ENCODE results near the gene BMP2K. TPM values are rescaled to one million over a fixed set of nuclear protein-coding genes. Genes with fewer than 3 reads are reported as not detected.

BMP2K gene
- total RNA-seq, 2 experiments from 2014 or later: 10.6 to 14.5 TPM

DNA sequence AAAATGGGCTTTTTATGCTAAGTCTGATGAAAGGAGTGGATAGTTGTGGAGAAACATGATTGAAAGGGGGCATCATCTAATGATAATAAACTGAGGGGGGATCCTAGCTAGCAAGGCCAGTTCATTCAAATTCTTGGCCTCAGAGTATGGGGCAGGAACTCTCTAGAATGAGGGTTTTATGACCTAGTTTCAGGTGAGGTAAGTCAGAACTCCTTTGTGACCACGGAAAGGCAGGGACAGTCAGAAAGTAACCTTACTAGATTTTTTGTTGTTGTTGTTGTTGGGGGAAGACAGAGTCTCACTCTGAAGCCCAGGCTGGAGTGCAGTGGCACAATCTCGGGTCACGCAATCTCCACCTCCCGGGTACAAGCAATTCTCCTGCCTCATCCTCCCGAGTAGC, 164.6 kb downstream of the BMP2K start:
- ChIA-PET CTCF (interaction anchor here (0.8 to 1.5 kb wide), 3 partner anchors 10 to 1091 kb away, joined by 3 read pairs; no protein-coding TSS in a partner anchor), POLR2A (no interaction called here)
- H3K36me3 Mint-ChIP-seq (ENCODE audit: low read depth): no peaks in the 10 kb centered on the region
- DNase-seq: peak; percentile 34
- H3K9me3 Mint-ChIP-seq (ENCODE audit: low read depth): no peaks in the 10 kb centered on the region
- peak; percentile 9 for ATAC-seq
- H3K4me3 Mint-ChIP-seq: no peak overlapping the region
- intact Hi-C loops (cut with DNase I, micrococcal nuclease): loop anchor here in 1 of 2 experiments (1.0 to 10.0 kb wide), 3 partner anchors 892 to 1356 kb away; no protein-coding TSS in a partner anchor
- H3K27me3 Mint-ChIP-seq: peaks cover 14% of the 10 kb centered on the region
- H3K27ac Mint-ChIP-seq: no peak overlapping the region
- peaks cover 35% of the 10 kb centered on the region for H3K4me1 Mint-ChIP-seq

DNA sequence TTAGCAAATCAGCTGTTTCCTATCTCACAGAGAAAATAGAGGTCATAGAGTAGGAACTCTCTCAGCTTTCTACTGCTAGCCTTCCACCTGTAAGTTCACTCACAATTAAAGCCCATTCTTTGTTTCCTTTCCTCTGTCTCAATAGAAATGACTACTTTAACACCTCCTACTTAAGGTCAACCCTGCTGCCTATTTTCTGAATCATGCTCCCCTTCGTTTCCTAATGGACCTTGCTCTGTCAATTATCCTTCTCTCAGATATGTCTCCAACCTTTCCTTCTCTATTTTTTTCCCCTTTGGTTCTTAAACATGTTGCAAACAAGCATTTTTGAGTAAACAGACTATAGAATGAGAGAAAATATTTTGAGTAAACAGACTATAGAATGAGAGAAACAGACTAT, 168.2 kb downstream of the BMP2K start:
- ATAC-seq (no peak), DNase-seq (no peak)
- Mint-ChIP-seq H3K4me3 (no peak overlapping the region), H3K27me3 (peaks cover 32% of the 10 kb centered on the region), H3K9me3 (ENCODE audit: low read depth) (no peaks in the 10 kb centered on the region), H3K36me3 (ENCODE audit: low read depth) (no peaks in the 10 kb centered on the region), H3K27ac (no peak overlapping the region), H3K4me1 (peaks cover 14% of the 10 kb centered on the region)
- ChIA-PET CTCF (no interaction called here), POLR2A (no interaction called here)
- intact Hi-C loops (cut with DNase I, micrococcal nuclease): loop anchor here in 1 of 2 experiments (5.0 to 10.0 kb wide), 2 partner anchors 888 to 1360 kb away; no protein-coding TSS in a partner anchor

DNA sequence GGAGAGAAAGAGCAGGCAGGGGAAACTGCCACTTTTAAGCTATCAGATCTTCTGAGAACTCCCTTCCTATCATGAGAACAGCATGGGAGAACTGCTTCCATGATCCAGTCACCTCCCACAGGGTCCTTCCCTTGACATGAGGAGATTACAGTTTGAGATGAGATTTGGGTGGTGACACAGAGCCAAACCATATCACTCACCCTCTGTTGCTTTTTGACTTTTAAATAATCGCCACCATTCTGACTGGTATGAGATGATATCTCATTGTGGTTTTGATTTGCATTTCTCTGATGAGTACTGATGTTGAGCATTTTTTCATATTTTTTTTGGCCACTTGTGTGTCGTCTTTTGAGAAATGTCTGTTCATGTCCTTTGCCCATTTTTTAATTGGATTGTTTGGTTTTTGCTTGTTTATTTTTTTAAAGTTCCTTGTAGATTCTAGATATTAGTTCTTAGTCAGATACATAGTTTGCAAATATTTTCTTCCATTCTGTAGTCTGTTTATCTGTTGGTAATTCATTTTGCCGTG, 169.6 kb downstream of the BMP2K start:
- ATAC-seq (peak; percentile 64), DNase-seq (peak; percentile 28)
- intact Hi-C loops (cut with DNase I, micrococcal nuclease): loop anchor here in 1 of 2 experiments (10.0 kb wide), 1 partner anchor 1361 kb away; no protein-coding TSS in a partner anchor
- POLR2A ChIA-PET: no interaction called here
- Mint-ChIP-seq H3K36me3 (ENCODE audit: low read depth) (no peaks in the 10 kb centered on the region), H3K27ac (no peak overlapping the region), H3K4me3 (no peak overlapping the region), H3K4me1 (peaks cover 10% of the 10 kb centered on the region), H3K9me3 (ENCODE audit: low read depth) (no peaks in the 10 kb centered on the region), H3K27me3 (peaks cover 32% of the 10 kb centered on the region)
- CTCF ChIA-PET: interaction anchor here (0.6 kb wide), 1 partner anchor 1703 kb away, joined by 3 read pairs; no protein-coding TSS in a partner anchor

DNA sequence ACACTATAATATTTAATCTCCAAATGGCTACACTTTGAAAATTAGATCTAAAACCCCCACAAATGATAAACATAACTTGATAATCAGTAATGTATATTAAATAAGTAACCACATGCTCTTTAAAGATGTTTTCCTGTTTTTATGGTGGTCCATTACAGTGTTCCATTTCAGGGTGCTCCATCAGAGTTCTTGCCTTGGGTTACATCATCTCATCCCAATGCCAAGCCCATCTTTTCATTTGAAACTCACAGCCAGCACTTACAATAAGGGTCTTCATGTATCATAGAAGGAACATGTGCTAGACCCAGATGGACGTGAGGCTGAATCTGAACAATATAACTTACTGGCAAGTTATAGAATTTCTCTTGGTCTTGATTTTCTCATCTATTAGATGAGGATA, 173.6 kb downstream of the BMP2K start:
- intact Hi-C loops (cut with DNase I, micrococcal nuclease): loop anchor here in 1 of 2 experiments (5.0 to 10.0 kb wide), 5 partner anchors 965 to 1413 kb away; partner anchors contain the start of gene CFAP299
- DNase-seq: no peak
- Mint-ChIP-seq H3K9me3 (ENCODE audit: low read depth) (no peaks in the 10 kb centered on the region), H3K27me3 (peaks cover 20% of the 10 kb centered on the region), H3K27ac (no peak overlapping the region), H3K4me1 (peaks cover 8% of the 10 kb centered on the region), H3K36me3 (ENCODE audit: low read depth) (no peaks in the 10 kb centered on the region), H3K4me3 (no peak overlapping the region)
- no peak for ATAC-seq
- POLR2A ChIA-PET: no interaction called here
- CTCF ChIA-PET: no interaction called here

DNA sequence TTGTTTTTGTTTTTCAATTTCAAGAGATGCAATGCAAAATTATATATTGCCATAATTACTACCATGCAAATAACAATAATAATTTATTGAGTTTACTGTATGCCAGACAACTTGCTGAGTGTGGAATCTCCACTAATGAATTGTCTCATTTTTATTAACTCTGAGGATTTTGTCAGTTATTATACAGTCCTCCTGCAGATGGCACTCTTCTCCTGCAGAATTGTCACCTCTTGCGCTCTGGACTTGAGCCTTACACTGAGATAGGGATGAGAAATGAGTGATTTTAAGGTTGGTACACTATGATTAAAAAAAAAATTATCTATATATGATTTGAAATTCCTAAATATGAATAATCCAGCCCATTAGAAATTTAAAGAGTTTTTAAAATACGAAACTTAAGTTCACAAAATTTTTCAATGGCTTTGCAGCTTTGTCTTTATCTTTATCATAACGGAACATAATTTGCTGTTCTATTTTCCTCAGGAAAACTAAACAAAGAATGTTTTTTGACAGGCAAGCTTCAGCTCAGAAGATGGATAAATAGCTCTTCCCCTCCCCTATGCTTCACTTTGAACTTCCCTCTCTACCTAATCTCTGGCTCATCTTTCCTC, 175.8 kb downstream of the BMP2K start:
- CTCF ChIA-PET: interaction anchor here (0.6 to 2.8 kb wide), 22 partner anchors 10 to 1371 kb away, joined by 3 to 15 read pairs (median 3); no protein-coding TSS in a partner anchor
- ATAC-seq (no peak), DNase-seq (peak; percentile 46)
- POLR2A ChIA-PET: no interaction called here
- no peak overlapping the region for H3K27ac Mint-ChIP-seq
- peaks cover 12% of the 10 kb centered on the region for H3K27me3 Mint-ChIP-seq
- H3K36me3 Mint-ChIP-seq (ENCODE audit: low read depth): no peaks in the 10 kb centered on the region
- H3K4me1 Mint-ChIP-seq: no peaks in the 10 kb centered on the region
- H3K9me3 Mint-ChIP-seq (ENCODE audit: low read depth): no peaks in the 10 kb centered on the region
- H3K4me3 Mint-ChIP-seq: no peak overlapping the region
- intact Hi-C loops (cut with DNase I, micrococcal nuclease): loop anchor here (1.0 to 10.0 kb wide), 7 partner anchors 624 to 1410 kb away; partner anchors contain the start of gene CFAP299 (in 1 of the 2)

DNA sequence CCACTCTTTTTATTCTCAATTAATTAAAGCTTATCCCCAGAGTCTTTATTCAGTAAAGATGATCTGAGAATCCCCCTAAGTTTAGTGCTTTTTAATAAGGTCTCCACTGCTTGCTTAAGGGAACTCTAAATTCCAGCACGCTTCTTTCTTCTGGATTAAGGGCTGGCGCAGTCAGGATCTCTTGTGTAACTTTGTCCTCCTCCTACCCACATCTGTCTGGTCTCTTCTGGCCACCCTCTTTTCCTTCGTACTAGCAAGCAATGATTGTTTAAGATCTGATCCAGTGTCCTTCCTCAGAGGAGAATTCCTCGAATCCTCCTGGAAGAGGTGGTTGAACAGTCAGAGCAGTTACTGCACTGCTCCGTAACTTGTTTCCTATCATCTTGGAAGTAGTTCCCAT, 177.1 kb downstream of the BMP2K start:
- Mint-ChIP-seq H3K4me1 (no peaks in the 10 kb centered on the region), H3K4me3 (no peak overlapping the region), H3K27ac (no peak overlapping the region), H3K36me3 (ENCODE audit: low read depth) (no peaks in the 10 kb centered on the region), H3K9me3 (ENCODE audit: low read depth) (no peaks in the 10 kb centered on the region), H3K27me3 (peaks cover 4% of the 10 kb centered on the region)
- ATAC-seq: no peak
- ChIA-PET CTCF (interaction anchor here (0.8 to 2.8 kb wide), 14 partner anchors 9 to 1267 kb away, joined by 3 to 15 read pairs (median 4); no protein-coding TSS in a partner anchor), POLR2A (no interaction called here)
- no peak for DNase-seq
- intact Hi-C loops (cut with DNase I, micrococcal nuclease): loop anchor here in 1 of 2 experiments (2.0 to 10.0 kb wide), 5 partner anchors 624 to 1409 kb away; partner anchors contain the start of gene CFAP299

DNA sequence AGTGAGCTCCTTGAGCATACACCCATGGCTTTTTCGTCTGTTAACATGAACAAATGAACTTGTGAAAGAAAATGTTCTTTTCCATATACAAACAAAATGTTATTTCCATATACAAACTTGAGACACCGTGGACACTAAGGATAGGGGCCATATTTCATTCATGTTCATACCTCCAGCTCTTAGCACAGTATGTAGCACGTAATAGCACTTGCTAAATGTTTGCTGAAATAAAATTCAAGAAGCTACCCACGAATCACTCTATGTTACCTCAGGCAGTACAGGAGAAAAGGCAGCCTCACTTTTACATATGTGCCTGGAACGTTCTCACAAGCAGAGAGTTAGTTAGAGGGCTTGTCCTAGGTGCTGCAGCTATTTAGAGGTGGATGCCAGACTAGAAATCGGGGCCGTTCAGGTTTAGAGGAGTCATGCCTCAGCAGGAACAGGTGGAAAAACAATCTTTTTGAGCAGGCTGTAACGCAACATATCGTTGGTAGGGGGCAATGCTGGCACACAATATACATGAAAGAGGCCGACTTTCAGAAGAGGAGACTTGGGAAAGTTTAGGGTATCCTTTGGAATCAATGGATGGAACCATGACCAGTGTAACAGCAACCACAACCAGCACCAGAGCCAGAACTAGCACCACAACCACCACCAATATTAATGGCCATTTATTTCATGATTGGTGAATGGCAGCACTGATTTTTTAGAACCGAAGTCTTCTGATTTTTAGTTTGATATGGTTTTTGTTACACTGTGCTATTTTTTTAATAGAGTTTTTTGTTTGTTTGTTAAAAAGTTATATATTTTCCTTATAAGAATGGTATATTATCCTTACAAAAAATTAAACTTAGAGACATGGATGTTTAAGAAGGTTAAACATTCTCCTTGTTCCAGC, 177.9 kb downstream of the BMP2K start:
- Mint-ChIP-seq H3K27ac (no peak overlapping the region), H3K9me3 (ENCODE audit: low read depth) (no peaks in the 10 kb centered on the region), H3K36me3 (ENCODE audit: low read depth) (no peaks in the 10 kb centered on the region), H3K4me3 (no peak overlapping the region), H3K4me1 (no peaks in the 10 kb centered on the region), H3K27me3 (peaks cover 2% of the 10 kb centered on the region)
- ChIA-PET POLR2A (no interaction called here), CTCF (interaction anchor here (0.8 to 2.8 kb wide), 6 partner anchors 12 to 1266 kb away, joined by 3 to 15 read pairs (median 4); no protein-coding TSS in a partner anchor)
- ATAC-seq: peak; percentile 36
- DNase-seq: no peak
- intact Hi-C loops (cut with DNase I, micrococcal nuclease): loop anchor here in 1 of 2 experiments (2.0 to 10.0 kb wide), 5 partner anchors 623 to 1408 kb away; partner anchors contain the start of gene CFAP299

DNA sequence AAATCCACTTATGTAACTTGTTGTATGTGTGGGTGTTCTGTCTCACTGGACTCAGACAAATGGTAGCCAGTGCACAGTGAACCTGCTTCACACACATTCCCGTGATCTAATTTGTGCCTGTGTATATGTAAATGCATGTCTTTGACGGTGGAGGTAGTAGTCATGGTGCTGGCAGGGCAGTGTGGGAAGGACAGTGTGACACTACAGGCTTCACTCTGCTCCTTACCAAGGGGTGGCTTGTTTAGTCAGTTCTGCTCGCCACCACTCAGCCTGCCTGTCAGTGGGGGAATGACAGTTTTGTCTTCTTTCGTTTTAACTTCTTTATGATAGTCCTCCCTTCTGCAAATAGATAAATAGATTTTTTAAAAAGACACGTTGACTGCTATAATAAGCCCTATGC, 180.8 kb downstream of the BMP2K start:
- intact Hi-C loops (cut with DNase I, micrococcal nuclease): loop anchor here in 1 of 2 experiments (10.0 kb wide), 2 partner anchors 958 to 1378 kb away; partner anchors contain the start of gene CFAP299
- no peaks in the 10 kb centered on the region for H3K4me1 Mint-ChIP-seq
- H3K9me3 Mint-ChIP-seq (ENCODE audit: low read depth): no peaks in the 10 kb centered on the region
- no peak overlapping the region for H3K4me3 Mint-ChIP-seq
- H3K36me3 Mint-ChIP-seq (ENCODE audit: low read depth): no peaks in the 10 kb centered on the region
- ChIA-PET CTCF (interaction anchor here (1.1 kb wide), 1 partner anchor 10 kb away, joined by 3 read pairs; no protein-coding TSS in a partner anchor), POLR2A (no interaction called here)
- DNase-seq: no peak
- H3K27me3 Mint-ChIP-seq: peaks cover 5% of the 10 kb centered on the region
- ATAC-seq: no peak
- no peak overlapping the region for H3K27ac Mint-ChIP-seq

DNA sequence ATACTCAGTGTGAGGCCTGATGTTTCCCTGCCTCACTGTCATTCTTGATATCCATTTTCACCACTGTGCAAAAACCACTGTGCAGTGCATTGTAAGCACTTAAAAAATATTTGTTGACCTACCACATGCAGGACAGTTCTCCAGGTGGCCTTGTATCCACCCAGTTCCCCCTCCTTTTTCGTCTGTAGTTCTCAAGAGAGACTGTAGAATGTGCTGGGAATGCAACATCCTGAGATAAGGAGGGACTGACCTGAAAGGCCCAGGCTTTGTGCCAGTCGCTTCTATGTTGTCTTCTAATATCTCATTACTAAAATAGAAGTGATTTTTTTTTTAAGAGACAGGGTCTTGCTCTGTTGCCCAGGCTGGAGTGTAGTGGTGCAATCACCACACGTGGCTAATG, 184.8 kb downstream of the BMP2K start:
- no peaks in the 10 kb centered on the region for H3K4me1 Mint-ChIP-seq
- H3K4me3 Mint-ChIP-seq: no peak overlapping the region
- POLR2A ChIA-PET: no interaction called here
- H3K36me3 Mint-ChIP-seq (ENCODE audit: low read depth): no peaks in the 10 kb centered on the region
- no peak for ATAC-seq
- H3K9me3 Mint-ChIP-seq (ENCODE audit: low read depth): no peaks in the 10 kb centered on the region
- intact Hi-C loops (cut with DNase I, micrococcal nuclease): no loop called here
- H3K27me3 Mint-ChIP-seq: peaks cover 5% of the 10 kb centered on the region
- no peak overlapping the region for H3K27ac Mint-ChIP-seq
- DNase-seq: no peak
- CTCF ChIA-PET: interaction anchor here (1.7 kb wide), 1 partner anchor 8 kb away, joined by 5 read pairs; no protein-coding TSS in a partner anchor
